Loucy (cell line): ENCODE measurements around the gene HSD11B2.

ENCODE experiments used
- H2AFZ ChIP-seq: fragments of 200-600 bp; sonication (generic); 2 replicates; pipeline ENCODE4 v1.6.0; 2016; ENCODE audit warnings: antibody characterized with exemption, mild to moderate bottlenecking, low read length, moderate library complexity
- H3F3A ChIP-seq: fragments of 200-600 bp; 2 replicates; pipeline ENCODE4 v1.6.0; 2016; ENCODE audit warnings: antibody characterized with exemption, low read depth, mild to moderate bottlenecking
- H3K27me3 ChIP-seq: fragments of 200-600 bp; sonication (generic); 2 replicates; pipeline ENCODE4 v1.6.1; 2014; ENCODE audit warnings: low read length, mild to moderate bottlenecking; ENCODE audit not compliant: insufficient read depth, poor library complexity, severe bottlenecking
- H3K36me3 ChIP-seq: fragments of 200-600 bp; sonication (generic); 2 replicates; pipeline ENCODE4 v1.6.1; 2016; ENCODE audit warnings: low read length; ENCODE audit not compliant: insufficient read depth
- H3K4me1 ChIP-seq: fragments of 200-600 bp; sonication (generic); 2 replicates; pipeline ENCODE4 v1.5.1; 2014; ENCODE audit warnings: low read length, mild to moderate bottlenecking; ENCODE audit not compliant: insufficient read depth, poor library complexity, severe bottlenecking
- H3K4me2 ChIP-seq: fragments of 200-600 bp; sonication (generic); 2 replicates; pipeline ENCODE4 v1.6.0; 2014; ENCODE audit warnings: antibody characterized with exemption, low read length, low read depth, mild to moderate bottlenecking; ENCODE audit not compliant: poor library complexity, severe bottlenecking
- H3K4me3 ChIP-seq: fragments of 200-600 bp; sonication (generic); 2 replicates; pipeline ENCODE4 v1.5.1; 2014; ENCODE audit warnings: low read length, mild to moderate bottlenecking, mixed read lengths; ENCODE audit not compliant: poor library complexity, severe bottlenecking
- H3K79me2 ChIP-seq: fragments of 200-600 bp; sonication (generic); 2 replicates; pipeline ENCODE4 v1.6.1; 2014; ENCODE audit warnings: low read length; ENCODE audit not compliant: insufficient read depth
- H3K9ac ChIP-seq: fragments of 200-600 bp; sonication (generic); 2 replicates; pipeline ENCODE4 v1.6.0; 2014; ENCODE audit warnings: mild to moderate bottlenecking, low read depth, low read length, moderate library complexity; ENCODE audit not compliant: poor library complexity, severe bottlenecking
- H3K9me2 ChIP-seq: fragments of 200-600 bp; sonication (generic); replicated peaks from 2 replicates; pipeline ENCODE4 v1.6.1; 2016; ENCODE audit warnings: low read depth, low read length, mixed read lengths
- H3K9me3 ChIP-seq: fragments of 200-600 bp; sonication (generic); 2 replicates; pipeline ENCODE4 v1.6.1; 2014; ENCODE audit warnings: mild to moderate bottlenecking, antibody characterized with exemption, low read length, low read depth; ENCODE audit not compliant: insufficient read depth
- H4K20me1 ChIP-seq: fragments of 200-600 bp; sonication (generic); 2 replicates; pipeline ENCODE4 v1.6.0; 2014; ENCODE audit warnings: antibody characterized with exemption, low read length, mild to moderate bottlenecking; ENCODE audit not compliant: insufficient read depth, poor library complexity, severe bottlenecking
- EZH2phosphoT487 ChIP-seq: fragments of 200-600 bp; IDR thresholded peaks from 2 replicates; pipeline ENCODE4 v1.6.1; 2018; ENCODE audit warnings: antibody characterized with exemption, mild to moderate bottlenecking, moderate library complexity, borderline replicate concordance
- TF ChIP-seq, protein P1 (sequence below): fragments of 200-600 bp; sonication (generic); conservative IDR thresholded peaks from 2 replicates; pipeline ENCODE4 v1.5.1; 2014; ENCODE audit warnings: mild to moderate bottlenecking, antibody characterized with exemption, low read length

HSD11B2 gene

DNA sequence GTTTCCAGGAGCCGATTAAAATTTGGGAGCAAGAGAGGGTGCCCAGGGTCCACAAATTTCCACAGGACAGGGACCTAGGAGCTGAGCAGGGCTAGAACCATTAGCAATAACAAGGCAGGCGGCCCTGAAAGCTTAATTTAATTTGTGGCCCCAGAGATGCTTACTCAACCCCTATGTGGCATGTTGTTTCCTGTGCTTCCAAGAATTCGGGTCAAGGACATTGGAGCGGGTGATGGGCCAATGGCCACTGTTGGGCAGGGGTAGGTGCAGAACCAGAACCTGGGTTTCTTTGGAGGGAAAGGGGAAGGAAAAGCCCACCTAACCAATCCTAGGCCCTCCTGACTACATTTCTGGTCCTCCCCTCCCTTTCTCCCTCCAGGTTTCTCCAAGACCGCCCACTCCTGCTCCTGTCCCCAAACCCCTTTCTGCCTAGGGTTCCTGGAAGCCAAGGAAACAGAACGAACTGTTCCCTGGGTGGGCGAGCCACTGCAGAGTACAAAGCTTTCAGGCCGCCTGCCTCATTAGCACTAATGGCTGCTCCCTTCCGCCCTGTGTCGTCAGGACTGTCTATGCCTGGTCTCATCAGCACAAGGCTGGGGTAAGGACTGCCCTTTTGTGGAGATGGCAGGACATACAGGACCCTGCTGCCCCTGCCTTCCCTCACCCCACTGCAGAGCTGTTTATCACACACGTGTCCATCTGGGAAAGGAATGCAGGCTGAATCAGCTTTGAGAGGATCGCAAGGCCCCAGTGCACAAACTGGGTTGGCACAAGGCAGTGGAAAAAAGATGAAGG, 53.0 kb downstream of the HSD11B2 start:
- H2AFZ ChIP-seq: no peak overlapping the region
- H3K9ac ChIP-seq: peak overlapping the region; percentile 97
- TF ChIP-seq, protein P1, sequence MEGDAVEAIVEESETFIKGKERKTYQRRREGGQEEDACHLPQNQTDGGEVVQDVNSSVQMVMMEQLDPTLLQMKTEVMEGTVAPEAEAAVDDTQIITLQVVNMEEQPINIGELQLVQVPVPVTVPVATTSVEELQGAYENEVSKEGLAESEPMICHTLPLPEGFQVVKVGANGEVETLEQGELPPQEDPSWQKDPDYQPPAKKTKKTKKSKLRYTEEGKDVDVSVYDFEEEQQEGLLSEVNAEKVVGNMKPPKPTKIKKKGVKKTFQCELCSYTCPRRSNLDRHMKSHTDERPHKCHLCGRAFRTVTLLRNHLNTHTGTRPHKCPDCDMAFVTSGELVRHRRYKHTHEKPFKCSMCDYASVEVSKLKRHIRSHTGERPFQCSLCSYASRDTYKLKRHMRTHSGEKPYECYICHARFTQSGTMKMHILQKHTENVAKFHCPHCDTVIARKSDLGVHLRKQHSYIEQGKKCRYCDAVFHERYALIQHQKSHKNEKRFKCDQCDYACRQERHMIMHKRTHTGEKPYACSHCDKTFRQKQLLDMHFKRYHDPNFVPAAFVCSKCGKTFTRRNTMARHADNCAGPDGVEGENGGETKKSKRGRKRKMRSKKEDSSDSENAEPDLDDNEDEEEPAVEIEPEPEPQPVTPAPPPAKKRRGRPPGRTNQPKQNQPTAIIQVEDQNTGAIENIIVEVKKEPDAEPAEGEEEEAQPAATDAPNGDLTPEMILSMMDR: no peak
- no peak for TF ChIP-seq EZH2phosphoT487
- no peaks in the 10 kb centered on the region for H3F3A ChIP-seq
- H3K79me2 ChIP-seq: peaks cover 49% of the 10 kb centered on the region
- peak overlapping the region; percentile 92 for H3K4me3 ChIP-seq
- H3K27me3 ChIP-seq: no peaks in the 10 kb centered on the region
- H3K9me2 ChIP-seq: no peaks in the 10 kb centered on the region
- peak overlapping the region; percentile 88 for H3K4me2 ChIP-seq
- no peaks in the 10 kb centered on the region for H3K9me3 ChIP-seq
- H4K20me1 ChIP-seq: peaks cover 3% of the 10 kb centered on the region
- H3K4me1 ChIP-seq: peaks cover 22% of the 10 kb centered on the region
- H3K36me3 ChIP-seq: no peaks in the 10 kb centered on the region

DNA sequence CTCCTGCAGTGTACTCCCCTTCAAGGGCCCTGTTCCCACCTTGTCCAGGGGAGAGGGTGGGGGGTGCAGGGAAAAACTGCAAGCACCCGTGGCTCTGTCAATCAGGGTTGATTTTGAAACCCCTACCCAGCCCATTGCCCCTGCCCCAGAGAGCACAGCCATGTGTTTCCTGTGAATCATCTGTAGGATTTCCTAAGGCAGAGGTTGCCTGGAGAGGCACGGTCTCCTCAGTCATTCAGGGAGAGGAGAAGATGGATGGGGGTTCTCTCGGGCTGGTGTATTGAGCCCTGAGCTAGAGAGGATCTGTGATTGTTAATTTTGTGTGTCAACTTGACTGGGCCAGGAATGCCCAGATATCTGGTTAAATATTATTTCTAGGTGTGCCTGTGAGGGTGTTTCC, 55.9 kb downstream of the HSD11B2 start:
- no peak overlapping the region for H3K4me3 ChIP-seq
- no peak overlapping the region for H3K4me2 ChIP-seq
- H3K9me3 ChIP-seq: no peaks in the 10 kb centered on the region
- H3K27me3 ChIP-seq: no peaks in the 10 kb centered on the region
- H2AFZ ChIP-seq: no peak overlapping the region
- H3K9ac ChIP-seq: no peak overlapping the region
- H3K9me2 ChIP-seq: no peaks in the 10 kb centered on the region
- peaks cover 8% of the 10 kb centered on the region for H3K4me1 ChIP-seq
- H3K36me3 ChIP-seq: no peaks in the 10 kb centered on the region
- TF ChIP-seq, protein P1: no peak
- no peak for TF ChIP-seq EZH2phosphoT487
- H3K79me2 ChIP-seq: peaks cover 27% of the 10 kb centered on the region
- H3F3A ChIP-seq: no peaks in the 10 kb centered on the region
- H4K20me1 ChIP-seq: no peaks in the 10 kb centered on the region
